NCI-H345 (cell line): ENCODE data around the gene GPR34.

Experiments used
- DNase-seq: peaks from one replicate; lab custom pipeline; 2025; lab: John Stamatoyannopoulos, UW

GPR34 gene

GRCh38 chrX:41734530-41734929, 45.8 kb downstream of the GPR34 start:
- DNase-seq = no peak

GRCh38 chrX:41737065-41737464, 48.3 kb downstream of the GPR34 start:
- DNase-seq = no peak

- DNase-seq = no peak
These were observed 51.1 kb downstream of the GPR34 start for GRCh38 chrX:41739871-41740270.
